Liver (tissue), 9 donors: ENCODE results near the gene PTPRN2. TPM values are rescaled to one million over a fixed set of nuclear protein-coding genes. Genes with fewer than 3 reads are reported as not detected.

Experiments
- DNase-seq: peaks from one replicate; pipeline ENCODE4 v3.0.0-alpha.2; 2017; ENCODE audit warnings: low spot score
- H3K27ac ChIP-seq, 2 donors: one replicate each; pipeline ENCODE4 v1.7.0; 2013; ENCODE audit warnings: inconsistent platforms in 2 of 2, low read length in 2 of 2, control low read depth in 1 of 2, low read depth in 1 of 2, mild to moderate bottlenecking in 1 of 2
- H3K27me3 ChIP-seq, 4 donors: one replicate each; pipeline versions ENCODE4 v1.6.1 to v1.7.0; 2013; ENCODE audit warnings: low read length in 3 of 4, inconsistent platforms in 1 of 4, mild to moderate bottlenecking in 1 of 4, moderate library complexity in 1 of 4; ENCODE audit not compliant: control insufficient read depth in 4 of 4, insufficient read depth in 4 of 4
- H3K36me3 ChIP-seq, 4 donors: one replicate each; pipeline versions ENCODE4 v1.6.1 to v1.7.0; 2013; ENCODE audit warnings: low read length in 3 of 4, mild to moderate bottlenecking in 3 of 4, low read depth in 1 of 4, moderate library complexity in 1 of 4; ENCODE audit not compliant: control insufficient read depth in 4 of 4, insufficient read depth in 3 of 4
- H3K4me1 ChIP-seq, 4 donors: one replicate each; pipeline versions ENCODE4 v1.6.1 to v1.7.0; 2013; ENCODE audit warnings: low read length in 3 of 4, mild to moderate bottlenecking in 3 of 4, moderate library complexity in 1 of 4; ENCODE audit not compliant: control insufficient read depth in 4 of 4, insufficient read depth in 4 of 4
- H3K4me3 ChIP-seq, 3 donors: one replicate each; pipeline versions ENCODE4 v1.6.1 to v1.7.0; 2013; ENCODE audit warnings: low read length in 3 of 3, control low read depth in 1 of 3, low read depth in 1 of 3, mild to moderate bottlenecking in 1 of 3
- H3K9ac ChIP-seq, 2 donors: one replicate each; pipeline ENCODE4 v1.7.0; 2013; ENCODE audit warnings: low read length in 2 of 2, mild to moderate bottlenecking in 2 of 2, moderate library complexity in 2 of 2, control low read depth in 1 of 2, low read depth in 1 of 2
- H3K9me3 ChIP-seq, 4 donors: one replicate each; pipeline versions ENCODE4 v1.6.1 to v1.7.0; 2013; ENCODE audit warnings: low read length in 3 of 4; ENCODE audit not compliant: control insufficient read depth in 4 of 4
- ATF3 ChIP-seq: IDR thresholded peaks from 2 replicates; pipeline ENCODE4 v1.6.1; 2016; ENCODE audit warnings: antibody characterized with exemption
- CTCF ChIP-seq: fragments of 150-350 bp; IDR thresholded peaks from 2 replicates; pipeline ENCODE4 v1.5.1; 2017; ENCODE audit warnings: improper control_type of control experiment, low read depth, low read length; ENCODE audit not compliant: missing input control
- EGR1 ChIP-seq, 2 donors: IDR thresholded peaks; 2 replicates each; pipeline ENCODE4 v1.6.1; 2016 to 2018; ENCODE audit warnings: antibody characterized with exemption in 2 of 2, low read depth in 2 of 2
- FOXA1 ChIP-seq: IDR thresholded peaks from 2 replicates; pipeline ENCODE4 v1.6.1; 2016; ENCODE audit warnings: antibody characterized with exemption
- FOXA2 ChIP-seq: IDR thresholded peaks from 2 replicates; pipeline ENCODE4 v1.6.1; 2016; ENCODE audit warnings: antibody characterized with exemption
- HNF4A ChIP-seq, 2 donors: conservative IDR thresholded peaks; 2 replicates each; pipeline ENCODE4 v1.6.1; 2016; ENCODE audit warnings: antibody characterized with exemption in 2 of 2, mild to moderate bottlenecking in 2 of 2
- JUND ChIP-seq, 2 donors: IDR thresholded peaks; 2 replicates each; pipeline ENCODE4 v1.6.1; 2016; ENCODE audit warnings: antibody characterized with exemption in 2 of 2
- MAX ChIP-seq: IDR thresholded peaks from 2 replicates; pipeline ENCODE4 v1.6.1; 2016; ENCODE audit warnings: antibody characterized with exemption
- RAD21 ChIP-seq, 2 donors: IDR thresholded peaks; 2 replicates each; pipeline ENCODE4 v1.6.1; 2016; ENCODE audit warnings: antibody characterized with exemption in 2 of 2, mild to moderate bottlenecking in 2 of 2
- REST ChIP-seq: IDR thresholded peaks from 2 replicates; pipeline ENCODE4 v1.6.1; 2016; ENCODE audit warnings: antibody characterized with exemption, mild to moderate bottlenecking
- RXRA ChIP-seq, 2 donors: IDR thresholded peaks; 2 replicates each; pipeline ENCODE4 v1.6.1; 2017 to 2018; ENCODE audit warnings: antibody characterized with exemption in 2 of 2, mild to moderate bottlenecking in 1 of 2
- SP1 ChIP-seq: IDR thresholded peaks from 2 replicates; pipeline ENCODE4 v1.6.1; 2018; ENCODE audit warnings: antibody characterized with exemption, mild to moderate bottlenecking
- TAF1 ChIP-seq: conservative IDR thresholded peaks from 2 replicates; pipeline ENCODE4 v1.6.1; 2016; ENCODE audit warnings: antibody characterized with exemption, mild to moderate bottlenecking
- ZBTB33 ChIP-seq: IDR thresholded peaks from 2 replicates; pipeline ENCODE4 v1.6.1; 2016; ENCODE audit warnings: antibody characterized with exemption
- WGBS: extraction: QIAGEN DNeasy Blood & Tissue Kit; methylation state at CpG from one replicate; pipeline ENCODE4 v1.1.7; 2013; 5-methylcytosine and 5-hydroxymethylcytosine counted together
- polyA plus RNA-seq, 2 donors: library from polyadenylated mRNA; stranded (reverse) in 1 of 2; unstranded in 1 of 2; fragments of 200-250 nt in 1 of 2; fragments of >200 nt in 1 of 2; fragmentation: Nextera tagmentation in 1 of 2; extraction: Ambion mirVana in 1 of 2; gene quantifications; one replicate each; pipeline versions ENCODE4 v1.2.1 to v1.2.3, GENCODE V29; 2013 to 2015
- total RNA-seq, 2 donors: library from RNA; depleted of rRNA; stranded (reverse); fragments of >200 nt; gene quantifications; one replicate each; pipeline ENCODE4 v1.2.3, GENCODE V29; 2014
- donor health status: healthy.
- donor health status: healthy.
- donor health status: healthy.
- donor health status: healthy.
- donor health status: healthy.

Gene PTPRN2
- total and polyA plus RNA-seq, 4 donors, result 0.75 to 1.9 (median 1.1) TPM

GRCh38 chr7:158032561-158033115, 555.0 kb downstream of the PTPRN2 start (continued):
- TF ChIP-seq JUND (IDR thresholded peaks at IDR 0.05), result no peak

- H3K9ac ChIP-seq, result no peak overlapping the region
- no peak for DNase-seq
- no peaks in the 10 kb centered on the region for H3K4me1 ChIP-seq
- TF ChIP-seq RXRA (IDR thresholded peaks at IDR 0.05), result no peak
- TF ChIP-seq FOXA2, result no peak
- no peak for TF ChIP-seq EGR1 (IDR thresholded peaks at IDR 0.05; ENCODE audit: low read depth in 2 of 2)
- no peak for TF ChIP-seq JUND (IDR thresholded peaks at IDR 0.05)
- TF ChIP-seq TAF1, result no peak
- no peak for TF ChIP-seq FOXA1
- no peak for TF ChIP-seq REST
- no peak for TF ChIP-seq CTCF
- no peak for TF ChIP-seq ZBTB33
- no peak for TF ChIP-seq MAX
- TF ChIP-seq SP1, result no peak
- no peak for TF ChIP-seq HNF4A (conservative IDR thresholded peaks at IDR 0.05)
- H3K4me3 ChIP-seq, result no peak overlapping the region
- 70% methylated on average over 13 of the region's 13 CpGs for WGBS
- peaks cover 0 to 3% (median 0%) of the 10 kb centered on the region in 4 donors for H3K27me3 ChIP-seq
- peaks cover 0 to 6% (median 2%) of the 10 kb centered on the region in 4 donors for H3K9me3 ChIP-seq
- H3K36me3 ChIP-seq, result no peaks in the 10 kb centered on the region
- H3K27ac ChIP-seq, result no peak overlapping the region
These were observed 555.7 kb downstream of the PTPRN2 start for GRCh38 chr7:158031867-158032308.

GRCh38 chr7:158030566-158030965, 557.1 kb downstream of the PTPRN2 start:
- DNase-seq, result no peak
- WGBS, result 90% methylated on average over 11 of the region's 11 CpGs
- Histone ChIP-seq H3K27me3 (peaks cover 0 to 3% (median 0%) of the 10 kb centered on the region in 4 donors), H3K36me3 (no peaks in the 10 kb centered on the region), H3K9ac (no peak overlapping the region), H3K27ac (no peak overlapping the region), H3K9me3 (peaks cover 0 to 6% (median 2%) of the 10 kb centered on the region in 4 donors), H3K4me3 (no peak overlapping the region), H3K4me1 (no peaks in the 10 kb centered on the region)
- no peak for TF ChIP-seq ATF3
- TF ChIP-seq HNF4A (conservative IDR thresholded peaks at IDR 0.05), result no peak
- TF ChIP-seq JUND (IDR thresholded peaks at IDR 0.05), result no peak
- TF ChIP-seq CTCF, result no peak
- no peak for TF ChIP-seq ZBTB33
- TF ChIP-seq RXRA (IDR thresholded peaks at IDR 0.05), result no peak
- TF ChIP-seq MAX, result no peak
- TF ChIP-seq TAF1, result no peak
- no peak for TF ChIP-seq RAD21 (IDR thresholded peaks at IDR 0.05)
